ENCODE results near the gene C10orf62.
"Not testable (repeated sequence)": the region's sequence is repeated elsewhere in the genome, so short reads cannot be mapped to it uniquely, and the experiment has no call there.

Gene C10orf62

DNA sequence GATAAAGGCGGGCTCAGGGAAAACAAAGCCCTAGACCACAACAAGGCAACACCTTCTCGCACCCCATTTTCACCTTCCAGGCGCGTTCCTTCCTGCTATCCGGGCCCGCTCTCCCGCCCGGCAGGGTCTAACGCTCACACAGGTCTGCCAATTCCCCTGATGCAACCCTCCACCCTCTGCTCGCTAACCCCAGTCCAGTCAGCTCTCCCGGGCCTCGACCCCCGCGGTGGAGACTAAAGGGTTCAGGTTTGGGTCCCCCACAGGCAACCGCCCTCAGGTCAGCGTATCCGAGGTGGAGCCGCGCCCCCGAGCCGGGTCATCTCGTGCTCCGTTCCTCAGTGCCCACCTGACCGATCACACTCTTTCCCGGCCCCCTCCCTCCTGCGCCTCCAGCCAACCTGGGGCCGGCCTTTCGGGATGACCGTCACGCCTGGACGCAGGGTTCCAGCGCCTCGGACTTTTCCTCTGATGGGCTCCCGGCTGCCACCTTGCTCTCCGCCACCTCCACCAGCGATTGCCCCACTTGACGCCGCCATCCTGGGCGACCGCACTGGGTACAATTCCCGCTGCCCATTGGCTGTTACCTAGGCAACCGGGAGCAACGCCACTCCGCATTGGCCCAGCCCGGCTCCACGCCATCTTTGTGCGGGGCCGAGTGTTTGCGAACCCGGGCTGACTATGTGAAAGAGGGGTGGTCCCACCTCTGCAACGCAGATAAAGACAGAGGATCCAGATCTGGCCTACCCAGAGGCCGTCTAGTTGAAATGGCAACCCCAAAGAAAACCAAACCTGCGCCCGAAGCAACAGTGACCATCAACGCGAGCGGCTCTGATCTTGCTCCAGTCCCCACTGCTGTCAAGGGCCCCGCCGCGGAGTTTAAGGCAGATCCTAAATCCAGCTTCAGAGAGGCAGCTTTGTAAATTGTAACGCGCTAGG, 43.7 kb downstream of the C10orf62 start, which contains the start of gene MORN4:
Gene MORN4, minus strand, starts transcription at position 552 of the 936 bp plus-strand sequence. CDS start 13,847 bp downstream, outside the sequence.
- DNase-seq, result peak; percentile 76

GRCh38 chr10:97633921-97634320, 44.4 kb downstream of the C10orf62 start:
- DNase-seq, result no peak

GRCh38 chr10:97635577-97635976, 46.1 kb downstream of the C10orf62 start:
- no peak for DNase-seq

DNA sequence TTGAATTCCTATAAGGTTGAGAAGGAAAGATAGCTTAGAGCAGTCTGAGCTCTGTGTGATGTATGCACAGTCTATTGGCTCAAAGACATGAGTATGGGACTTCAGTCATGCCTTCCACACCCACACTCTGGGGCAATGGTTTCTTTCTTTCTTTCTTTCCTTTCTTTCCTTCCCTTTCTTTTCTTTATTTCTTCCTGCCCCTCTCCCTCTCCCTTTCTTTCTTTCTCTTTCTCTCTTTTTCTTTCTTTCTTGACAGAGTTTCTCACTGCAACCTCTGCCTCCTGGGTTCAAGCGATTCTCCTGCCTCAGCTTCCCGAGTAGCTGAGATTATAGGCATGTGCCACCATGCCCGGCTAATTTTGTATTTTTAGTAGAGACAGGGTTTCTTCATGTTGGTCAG, 49.6 kb downstream of the C10orf62 start:
- DNase-seq, result not testable (repeated sequence)

DNA sequence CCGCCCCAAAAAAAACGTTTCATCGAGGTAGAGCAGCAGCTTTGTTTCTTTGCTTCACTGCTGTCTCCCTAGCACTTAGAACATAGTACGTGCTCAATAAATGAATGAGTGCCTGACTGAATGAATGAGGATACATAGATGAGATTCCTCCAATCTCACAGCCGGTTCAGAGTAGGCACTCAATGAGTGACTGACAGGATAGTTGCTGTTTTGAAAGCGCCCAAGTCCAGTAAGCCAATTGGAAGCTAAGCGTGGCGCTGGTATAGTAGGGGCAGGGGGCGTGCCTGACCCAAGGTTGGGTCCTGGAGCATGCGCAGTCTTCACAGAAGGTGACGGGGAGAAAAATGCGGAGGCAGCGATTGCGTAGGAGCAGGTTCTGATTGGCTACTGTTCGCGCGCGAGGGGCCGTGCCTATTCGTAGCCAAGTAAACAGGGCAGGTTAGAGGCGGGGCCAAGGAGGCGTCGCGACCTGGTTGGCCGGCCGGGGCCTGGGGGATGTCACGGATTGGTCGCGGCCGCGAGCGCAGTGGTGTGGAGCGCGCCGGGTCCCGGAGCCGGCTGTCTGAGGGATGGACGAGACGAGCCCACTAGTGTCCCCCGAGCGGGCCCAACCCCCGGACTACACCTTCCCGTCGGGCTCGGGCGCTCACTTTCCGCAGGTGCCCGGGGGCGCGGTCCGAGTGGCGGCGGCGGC, 50.8 kb downstream of the C10orf62 start, which contains the start of gene PI4K2A:
Gene PI4K2A, plus strand, starts transcription at position 498 of the 694 bp plus-strand sequence. Its CDS starts 72 bp downstream, at position 570.
- DNase-seq, result peak; percentile 90

Data from NCI-H774 (cell line).